HG03103 (cell line): ENCODE measurements around the gene SNN.

Source experiments
- ATAC-seq: cut with Tn5 transposase; IDR thresholded peaks from one replicate; pipeline ENCODE4 v1.9.1; 2021; ENCODE audit warnings: low read depth; ENCODE audit not compliant: unreplicated experiment

SNN gene

GRCh38 chr16:11667824-11668622 lies at the start of gene SNN:
Gene SNN (plus strand): TSS chr16:11668455. CDS start chr16:11676060, 7,605 bp downstream.
- ATAC-seq: peak; percentile 59

- ATAC-seq: no peak
These were observed 48.9 kb upstream of the SNN start for GRCh38 chr16:11619327-11619851.

GRCh38 chr16:11620243-11621003 lies 47.8 kb upstream of the SNN start:
- ATAC-seq: no peak

- no peak for ATAC-seq
These were observed 46.7 kb upstream of the SNN start for GRCh38 chr16:11621539-11621919.

- no peak for ATAC-seq
These were observed 46.2 kb upstream of the SNN start for GRCh38 chr16:11621920-11622651.

- no peak for ATAC-seq
These were observed 44.0 kb upstream of the SNN start for GRCh38 chr16:11624205-11624604.

GRCh38 chr16:11624636-11625607 lies 43.3 kb upstream of the SNN start:
- no peak for ATAC-seq

GRCh38 chr16:11625769-11626168 lies 42.5 kb upstream of the SNN start:
- ATAC-seq: no peak

GRCh38 chr16:11626657-11627291 lies 41.5 kb upstream of the SNN start:
- no peak for ATAC-seq

- ATAC-seq: no peak
These were observed 41.0 kb upstream of the SNN start for GRCh38 chr16:11627292-11627663.

GRCh38 chr16:11627822-11628457 lies 40.3 kb upstream of the SNN start:
- no peak for ATAC-seq

- no peak for ATAC-seq
These were observed 38.9 kb upstream of the SNN start for GRCh38 chr16:11629071-11630030.

GRCh38 chr16:11630046-11630767 lies 38.0 kb upstream of the SNN start:
- no peak for ATAC-seq

GRCh38 chr16:11630768-11631056 lies 37.5 kb upstream of the SNN start:
- no peak for ATAC-seq

GRCh38 chr16:11631214-11631613 lies 37.0 kb upstream of the SNN start:
- no peak for ATAC-seq

- ATAC-seq: no peak
These were observed 35.8 kb upstream of the SNN start for GRCh38 chr16:11632455-11632939.

GRCh38 chr16:11633113-11633512 lies 35.1 kb upstream of the SNN start:
- ATAC-seq: no peak
